Trophoblast cell (in vitro differentiated cells and primary cell): ENCODE measurements around the gene BAIAP2.

Experiments used
- DNase-seq, 2 donors: peaks; one replicate each; pipeline ENCODE4 v3.0.0-alpha.2; 2016
- H2AFZ ChIP-seq: 2 replicates; pipeline ENCODE4 v1.6.1; 2013; ENCODE audit warnings: low read length, moderate library complexity, mild to moderate bottlenecking; ENCODE audit not compliant: insufficient read depth, poor library complexity
- H2AK5ac ChIP-seq: 2 replicates; pipeline ENCODE4 v1.6.1; 2013; ENCODE audit warnings: mild to moderate bottlenecking, low read length
- H2BK120ac ChIP-seq: 2 replicates; pipeline ENCODE4 v1.6.1; 2013; ENCODE audit warnings: low read length, mild to moderate bottlenecking, moderate library complexity; ENCODE audit not compliant: insufficient read depth, poor library complexity
- H2BK12ac ChIP-seq: 2 replicates; pipeline ENCODE4 v1.6.1; 2013; ENCODE audit warnings: mild to moderate bottlenecking, low read length, moderate library complexity
- H2BK5ac ChIP-seq: 2 replicates; pipeline ENCODE4 v1.6.1; 2013; ENCODE audit warnings: low read length, low read depth, moderate library complexity, mild to moderate bottlenecking; ENCODE audit not compliant: poor library complexity
- H3K14ac ChIP-seq: 2 replicates; pipeline ENCODE4 v1.6.1; 2013; ENCODE audit warnings: mild to moderate bottlenecking, low read length
- H3K18ac ChIP-seq: 2 replicates; pipeline ENCODE4 v1.6.1; 2013; ENCODE audit warnings: mild to moderate bottlenecking, low read length
- H3K23ac ChIP-seq: 2 replicates; pipeline ENCODE4 v1.6.1; 2013; ENCODE audit warnings: low read length
- H3K27ac ChIP-seq: 2 replicates; pipeline ENCODE4 v1.5.1; 2013; ENCODE audit warnings: low read depth, mild to moderate bottlenecking, inconsistent platforms, low read length, moderate library complexity
- H3K27me3 ChIP-seq: 2 replicates; pipeline ENCODE4 v1.6.1; 2013; ENCODE audit warnings: inconsistent platforms, mild to moderate bottlenecking, low read length, moderate library complexity; ENCODE audit not compliant: insufficient read depth
- H3K36me3 ChIP-seq, 2 experiments: 1 replicate in 1 of 2; 2 replicates in 1 of 2; pipeline ENCODE4 v1.6.1; 2013; ENCODE audit warnings: low read length in 2 of 2, mild to moderate bottlenecking in 2 of 2, moderate library complexity in 1 of 2; ENCODE audit not compliant: insufficient read depth in 2 of 2, control insufficient read depth in 1 of 2
- H3K4ac ChIP-seq: 2 replicates; pipeline ENCODE4 v1.6.1; 2013; ENCODE audit warnings: low read depth, mild to moderate bottlenecking, low read length, moderate library complexity
- H3K4me1 ChIP-seq, 2 experiments: 1 replicate in 1 of 2; 2 replicates in 1 of 2; pipeline ENCODE4 v1.6.1; 2013; ENCODE audit warnings: low read length in 2 of 2, mild to moderate bottlenecking in 2 of 2, moderate library complexity in 1 of 2; ENCODE audit not compliant: insufficient read depth in 2 of 2, control insufficient read depth in 1 of 2
- H3K4me2 ChIP-seq: 2 replicates; pipeline ENCODE4 v1.6.1; 2013; ENCODE audit warnings: inconsistent platforms, mild to moderate bottlenecking, low read length, moderate library complexity
- H3K4me3 ChIP-seq: 2 replicates; pipeline ENCODE4 v1.5.1; 2013; ENCODE audit warnings: mild to moderate bottlenecking, low read depth, low read length, inconsistent platforms
- H3K79me1 ChIP-seq: one replicate; pipeline ENCODE4 v1.6.1; 2013; ENCODE audit warnings: low read length
- H3K79me2 ChIP-seq: 2 replicates; pipeline ENCODE4 v1.6.1; 2013; ENCODE audit warnings: low read length, mild to moderate bottlenecking; ENCODE audit not compliant: control insufficient read depth, insufficient read depth, poor library complexity
- H3K9ac ChIP-seq: 2 replicates; pipeline ENCODE4 v1.6.1; 2013; ENCODE audit warnings: mild to moderate bottlenecking, low read length
- H3K9me3 ChIP-seq: 2 replicates; pipeline ENCODE4 v1.6.1; 2013; ENCODE audit warnings: low read depth, mild to moderate bottlenecking, control low read depth, inconsistent platforms, low read length; ENCODE audit not compliant: insufficient read depth
- H4K12ac ChIP-seq: 2 replicates; pipeline ENCODE4 v1.6.1; 2013; ENCODE audit warnings: low read depth, mild to moderate bottlenecking, low read length, moderate library complexity
- H4K8ac ChIP-seq: 2 replicates; pipeline ENCODE4 v1.6.1; 2013; ENCODE audit warnings: low read depth, mild to moderate bottlenecking, low read length, moderate library complexity
- H4K91ac ChIP-seq: one replicate; pipeline ENCODE4 v1.6.1; 2013; ENCODE audit warnings: low read depth, mild to moderate bottlenecking, low read length, moderate library complexity
- WGBS: extraction: QIAGEN DNeasy Blood & Tissue Kit; methylation state at CpG from one replicate; pipeline ENCODE4 v1.1.7; 2013; ENCODE audit warnings: missing lambda C conversion rate; ENCODE audit not compliant: insufficient read length, insufficient coverage; ENCODE audit errors: extremely low coverage; 5-methylcytosine and 5-hydroxymethylcytosine counted together

The BAIAP2 gene

DNA sequence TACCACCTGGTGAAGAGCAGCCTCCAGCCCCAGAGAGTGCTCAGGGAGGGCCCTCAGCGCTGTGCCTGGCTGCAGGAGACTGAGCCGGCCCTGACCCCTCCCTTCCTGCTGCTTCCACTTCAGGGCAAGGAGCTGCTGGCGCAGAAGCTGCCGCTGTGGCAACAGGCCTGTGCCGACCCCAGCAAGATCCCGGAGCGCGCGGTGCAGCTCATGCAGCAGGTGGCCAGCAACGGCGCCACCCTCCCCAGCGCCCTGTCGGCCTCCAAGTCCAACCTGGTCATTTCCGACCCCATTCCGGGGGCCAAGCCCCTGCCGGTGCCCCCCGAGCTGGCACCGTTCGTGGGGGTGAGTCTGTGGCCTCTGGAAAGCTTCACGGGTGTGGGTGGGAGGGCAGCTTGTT lies 68.4 kb downstream of the BAIAP2 start:
- H3K18ac ChIP-seq = no peak overlapping the region
- no peaks in the 10 kb centered on the region for H3K79me2 ChIP-seq
- no peaks in the 10 kb centered on the region for H3K27me3 ChIP-seq
- no peaks in the 10 kb centered on the region for H3K4me1 ChIP-seq
- H3K14ac ChIP-seq = no peak overlapping the region
- H3K9ac ChIP-seq = no peak overlapping the region
- no peak overlapping the region for H2BK5ac ChIP-seq
- no peak overlapping the region for H3K23ac ChIP-seq
- no peak overlapping the region for H2BK12ac ChIP-seq
- H2BK120ac ChIP-seq = no peak overlapping the region
- DNase-seq = no peak
- H3K36me3 ChIP-seq = peaks cover 71 to 76% of the 10 kb centered on the region in 2 experiments
- no peak overlapping the region for H4K12ac ChIP-seq
- H2AFZ ChIP-seq = no peak overlapping the region
- no peaks in the 10 kb centered on the region for H3K79me1 ChIP-seq
- H2AK5ac ChIP-seq = no peak overlapping the region
- WGBS = no CpG with 5 or more reads among the region's 20 CpGs
- no peak overlapping the region for H4K8ac ChIP-seq
- H3K4ac ChIP-seq = no peak overlapping the region
- H3K4me3 ChIP-seq = no peak overlapping the region
- H3K4me2 ChIP-seq = no peak overlapping the region
- no peak overlapping the region for H4K91ac ChIP-seq
- H3K9me3 ChIP-seq = no peaks in the 10 kb centered on the region
- no peak overlapping the region for H3K27ac ChIP-seq

DNA sequence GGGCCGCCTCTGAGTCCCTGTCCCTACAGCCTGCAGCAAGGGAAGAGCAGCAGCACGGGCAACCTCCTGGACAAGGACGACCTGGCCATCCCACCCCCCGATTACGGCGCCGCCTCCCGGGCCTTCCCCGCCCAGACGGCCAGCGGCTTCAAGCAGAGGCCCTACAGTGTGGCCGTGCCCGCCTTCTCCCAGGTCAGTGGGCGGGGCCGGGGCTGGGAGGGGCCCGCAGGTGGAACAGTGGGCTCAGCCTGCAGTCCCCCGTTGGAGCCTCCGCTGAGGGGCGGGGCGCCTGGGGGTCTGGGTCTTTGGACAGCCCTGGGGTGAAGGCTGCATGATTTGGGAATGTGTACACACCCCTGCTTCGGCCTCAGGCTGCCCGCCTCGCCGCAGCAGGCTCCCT lies 71.8 kb downstream of the BAIAP2 start:
- H3K4ac ChIP-seq = no peak overlapping the region
- no peak overlapping the region for H3K4me3 ChIP-seq
- H4K91ac ChIP-seq = no peak overlapping the region
- no peak overlapping the region for H3K27ac ChIP-seq
- no peak overlapping the region for H2BK120ac ChIP-seq
- no peak for DNase-seq
- no peak overlapping the region for H2AFZ ChIP-seq
- H4K12ac ChIP-seq = no peak overlapping the region
- H2AK5ac ChIP-seq = no peak overlapping the region
- no peak overlapping the region for H3K9ac ChIP-seq
- H3K4me2 ChIP-seq = no peak overlapping the region
- no peaks in the 10 kb centered on the region for H3K4me1 ChIP-seq
- no peak overlapping the region for H2BK12ac ChIP-seq
- H3K79me2 ChIP-seq = no peaks in the 10 kb centered on the region
- H2BK5ac ChIP-seq = no peak overlapping the region
- WGBS = no CpG with 5 or more reads among the region's 24 CpGs
- no peak overlapping the region for H4K8ac ChIP-seq
- H3K79me1 ChIP-seq = no peaks in the 10 kb centered on the region
- H3K36me3 ChIP-seq = peaks cover 71 to 74% of the 10 kb centered on the region in 2 experiments
- no peak overlapping the region for H3K23ac ChIP-seq
- H3K14ac ChIP-seq = no peak overlapping the region
- no peak overlapping the region for H3K18ac ChIP-seq
- no peaks in the 10 kb centered on the region for H3K9me3 ChIP-seq
- H3K27me3 ChIP-seq = no peaks in the 10 kb centered on the region

DNA sequence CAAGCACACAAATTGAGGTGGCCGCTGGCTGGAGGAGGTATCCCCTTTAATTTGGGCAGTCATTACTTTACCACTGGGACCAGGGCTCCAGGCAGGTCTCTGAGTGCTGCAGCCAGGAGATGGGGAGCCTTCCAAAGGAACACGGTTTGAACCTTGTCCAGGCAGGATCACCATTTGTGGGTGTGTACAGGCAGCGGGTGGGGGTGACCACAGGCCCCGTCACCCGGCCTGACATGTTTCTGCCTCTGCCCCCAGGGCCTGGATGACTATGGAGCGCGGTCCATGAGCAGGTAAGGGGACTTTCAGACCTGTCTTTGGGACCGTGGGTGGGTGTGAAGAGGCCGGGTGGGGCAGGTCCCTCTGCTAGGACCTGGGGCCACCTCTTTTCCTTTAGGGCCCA lies 73.3 kb downstream of the BAIAP2 start:
- H3K36me3 ChIP-seq = peaks cover 66 to 74% of the 10 kb centered on the region in 2 experiments
- no peak overlapping the region for H3K4me2 ChIP-seq
- H3K79me2 ChIP-seq = no peaks in the 10 kb centered on the region
- no peaks in the 10 kb centered on the region for H3K9me3 ChIP-seq
- H2AFZ ChIP-seq = no peak overlapping the region
- no peak overlapping the region for H4K8ac ChIP-seq
- no peak overlapping the region for H3K4me3 ChIP-seq
- H3K14ac ChIP-seq = no peak overlapping the region
- no peak overlapping the region for H3K27ac ChIP-seq
- no peak overlapping the region for H4K91ac ChIP-seq
- no peak overlapping the region for H3K18ac ChIP-seq
- no peak overlapping the region for H4K12ac ChIP-seq
- no peaks in the 10 kb centered on the region for H3K79me1 ChIP-seq
- H3K23ac ChIP-seq = no peak overlapping the region
- H2BK12ac ChIP-seq = no peak overlapping the region
- no peak overlapping the region for H3K4ac ChIP-seq
- no peak for DNase-seq
- H2AK5ac ChIP-seq = no peak overlapping the region
- no peak overlapping the region for H3K9ac ChIP-seq
- no CpG with 5 or more reads among the region's 9 CpGs for WGBS
- no peaks in the 10 kb centered on the region for H3K27me3 ChIP-seq
- no peaks in the 10 kb centered on the region for H3K4me1 ChIP-seq
- H2BK120ac ChIP-seq = no peak overlapping the region
- no peak overlapping the region for H2BK5ac ChIP-seq

DNA sequence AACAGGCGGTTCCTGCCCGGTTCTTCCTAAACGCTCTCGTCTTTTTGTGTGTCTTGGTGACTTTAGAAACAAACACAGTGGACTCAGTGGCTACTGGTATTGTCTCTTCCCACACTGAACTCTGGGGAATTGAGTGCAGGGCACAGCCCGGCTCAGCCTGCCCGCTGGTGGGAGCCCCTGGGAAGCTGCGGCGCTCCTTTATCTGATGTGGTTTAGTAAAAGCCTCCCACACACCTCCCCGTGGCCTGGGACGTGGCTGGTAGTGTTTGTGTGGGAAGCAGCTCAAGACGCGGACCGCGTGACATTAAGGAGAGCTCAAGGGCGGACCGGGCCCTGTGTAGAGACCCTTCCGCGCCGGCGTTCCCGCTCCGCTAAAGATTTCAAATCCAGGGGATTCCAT lies 75.0 kb downstream of the BAIAP2 start:
- Histone ChIP-seq H3K27me3 (no peaks in the 10 kb centered on the region), H4K12ac (no peak overlapping the region), H3K9me3 (no peaks in the 10 kb centered on the region), H3K4me2 (no peak overlapping the region), H3K79me2 (no peaks in the 10 kb centered on the region), H3K36me3 (peaks cover 54 to 57% of the 10 kb centered on the region in 2 experiments), H4K8ac (no peak overlapping the region), H3K23ac (no peak overlapping the region), H3K4me1 (no peaks in the 10 kb centered on the region), H2BK5ac (no peak overlapping the region), H3K18ac (no peak overlapping the region), H3K79me1 (no peaks in the 10 kb centered on the region), H3K4ac (no peak overlapping the region), H4K91ac (no peak overlapping the region), H3K4me3 (no peak overlapping the region), H2BK12ac (no peak overlapping the region), H3K9ac (no peak overlapping the region), H2BK120ac (no peak overlapping the region), H3K27ac (no peak overlapping the region), H2AK5ac (no peak overlapping the region), H3K14ac (no peak overlapping the region), H2AFZ (no peak overlapping the region)
- WGBS = no CpG with 5 or more reads among the region's 22 CpGs
- no peak for DNase-seq
